Spleen (tissue), 11 donors: ENCODE measurements around the gene AXIN1. TPM values are rescaled to one million over a fixed set of nuclear protein-coding genes. Genes with fewer than 3 reads are reported as not detected.

Experiments used
- DNase-seq: peaks from one replicate; pipeline ENCODE4 v3.0.0-alpha.2; 2020
- H3K27ac ChIP-seq, 8 donors: fragments of 200-600 bp; sonication (generic) in 7 of 8; 1 replicate in 4 of 8; 2 replicates in 4 of 8; pipeline versions ENCODE4 v1.5.0 to v1.8.0; 2016 to 2021; ENCODE audit warnings: inconsistent platforms in 4 of 8, mild to moderate bottlenecking in 4 of 8, moderate library complexity in 1 of 8
- H3K27me3 ChIP-seq, 7 donors: fragments of 200-600 bp; sonication (generic) in 6 of 7; replicated peaks in 1 of 7; 1 replicate in 4 of 7; 2 replicates in 3 of 7; pipeline versions ENCODE4 v1.5.0 to v1.8.0; 2016 to 2021; ENCODE audit warnings: inconsistent platforms in 3 of 7, mild to moderate bottlenecking in 1 of 7
- H3K36me3 ChIP-seq, 6 donors: fragments of 200-600 bp; sonication (generic) in 5 of 6; 1 replicate in 4 of 6; 2 replicates in 2 of 6; pipeline versions ENCODE4 v1.5.0 to v1.8.0; 2016 to 2021; ENCODE audit warnings: inconsistent platforms in 2 of 6
- H3K4me1 ChIP-seq, 6 donors: fragments of 200-600 bp; sonication (generic) in 5 of 6; 1 replicate in 3 of 6; 2 replicates in 3 of 6; pipeline versions ENCODE4 v1.5.0 to v1.8.0; 2016 to 2021; ENCODE audit warnings: inconsistent platforms in 3 of 6
- H3K4me3 ChIP-seq, 8 donors: fragments of 200-600 bp; sonication (generic) in 7 of 8; 1 replicate in 4 of 8; 2 replicates in 4 of 8; pipeline versions ENCODE4 v1.5.0 to v1.8.0; 2016 to 2021; ENCODE audit warnings: inconsistent platforms in 4 of 8, mild to moderate bottlenecking in 4 of 8, moderate library complexity in 2 of 8
- H3K9me3 ChIP-seq, 8 donors: fragments of 200-600 bp; sonication (generic) in 7 of 8; 1 replicate in 4 of 8; 2 replicates in 4 of 8; pipeline versions ENCODE4 v1.5.0 to v1.8.0; 2016 to 2021; ENCODE audit warnings: inconsistent platforms in 4 of 8
- CTCF ChIP-seq, 11 experiments: fragments of 200-600 bp in 7 of 11; fragments of 450-650 bp in 4 of 11; sonication (generic) in 4 of 11; IDR thresholded peaks in 8 of 11; conservative IDR thresholded peaks in 3 of 11; 1 replicate in 7 of 11; 2 replicates in 4 of 11; pipeline versions ENCODE4 v1.4.0 to v1.8.0; 2016 to 2021; ENCODE audit warnings: antibody characterized with exemption in 11 of 11, inconsistent platforms in 4 of 11, mild to moderate bottlenecking in 1 of 11
- POLR2A ChIP-seq, 3 donors: fragments of 450-650 bp; IDR thresholded peaks; one replicate each; pipeline ENCODE4 v1.5.1; 2017; ENCODE audit warnings: antibody characterized with exemption in 3 of 3, mild to moderate bottlenecking in 1 of 3
- POLR2AphosphoS5 ChIP-seq, 3 donors: sonication (generic); formaldehyde crosslinking; IDR thresholded peaks; one replicate each; pipeline ENCODE4 v1.5.1; 2017; ENCODE audit warnings: antibody characterized with exemption in 3 of 3
- WGBS, 5 donors: extraction: QIAGEN DNeasy Blood & Tissue Kit in 3 of 5; methylation state at CpG; one replicate each; pipeline versions ENCODE4 v1.1.5 to v1.1.7; 2013 to 2018; 5-methylcytosine and 5-hydroxymethylcytosine counted together
- intact Hi-C: fragments of 100-400 bp; cut with DNase I; formaldehyde crosslinking; loops from one replicate; pipeline ENCODE4 v1.15.0; 2023; ENCODE audit warnings: low total_unique reads
- polyA plus RNA-seq, 3 donors: library from polyadenylated mRNA; stranded (reverse); fragments of 200-250 nt; gene quantifications; one replicate each; pipeline ENCODE4 v1.2.1, GENCODE V29; 2013
- total RNA-seq, 7 donors: library from RNA; depleted of rRNA in 3 of 7; stranded (reverse); fragments of >200 nt in 3 of 7; fragmentation: NEBNext Ultra II Directional in 4 of 7; extraction: Animal tissue kit (Norgen Biotek cat#: 25700) in 4 of 7; gene quantifications; one replicate each; pipeline versions ENCODE4 v1.1.0 to v1.2.1, GENCODE V29; 2016 to 2021
- donor health status: healthy with polysubstance abuse.
- donor health status: DM: no; HTN: no; CAD: no; lungs with moderate emphysema.
- donor health status: DM: no; HTN: no; CAD: no.
- donor health status: Bipolar disorder and iron deficiency.
- donor health status: healthy.
- donor health status: DM: no; HTN: no; CAD: no.
- donor health status: DM: yes; HTN: yes; CAD: no.

The AXIN1 gene
- total and polyA plus RNA-seq, 10 donors, result 12.9 to 27.3 (median 23.9) TPM

- peaks cover 0 to 6% (median 0%) of the 10 kb centered on the region in 6 donors for H3K36me3 ChIP-seq
- no peak for DNase-seq
- peaks cover 0 to 29% (median 15%) of the 10 kb centered on the region in 6 donors for H3K4me1 ChIP-seq
- H3K9me3 ChIP-seq, result peaks cover 0 to 8% (median 0%) of the 10 kb centered on the region in 8 donors
- H3K27ac ChIP-seq, result no peak overlapping the region
- H3K4me3 ChIP-seq, result peak overlapping the region in 2 of 8 donors; percentile 10 to 56
- intact Hi-C loops, result no loop called here
- H3K27me3 ChIP-seq, result peaks cover 4 to 73% (median 31%) of the 10 kb centered on the region in 7 donors
- no peak for TF ChIP-seq POLR2A (IDR thresholded peaks at IDR 0.05)
- no peak for TF ChIP-seq CTCF (IDR thresholded peaks at IDR 0.05 in 8 of 11, conservative IDR thresholded peaks at IDR 0.05 in 3 of 11)
- TF ChIP-seq POLR2AphosphoS5 (IDR thresholded peaks at IDR 0.05), result no peak
- 38 to 51% (median 47%) methylated on average over 16 to 27 of the region's 27 CpGs for WGBS, 5 donors
Measured at GRCh38 chr16:280991-281659, 71.4 kb downstream of the AXIN1 start.

GRCh38 chr16:280552-280951, 72.0 kb downstream of the AXIN1 start, which contains the start of gene ARHGDIG:
ARHGDIG (plus strand) TSS chr16:280591; CDS start chr16:280681, 90 bp downstream.
- TF ChIP-seq POLR2A (IDR thresholded peaks at IDR 0.05) (no peak), CTCF (IDR thresholded peaks at IDR 0.05 in 8 of 11, conservative IDR thresholded peaks at IDR 0.05 in 3 of 11) (no peak), POLR2AphosphoS5 (IDR thresholded peaks at IDR 0.05) (no peak)
- DNase-seq, result no peak
- 0 to 2% (median 2%) methylated on average over 14 to 54 of the region's 54 CpGs for WGBS, 5 donors
- no peak within 1 kb of the TSS for H3K27ac ChIP-seq
- H3K4me3 ChIP-seq, result peak within 1 kb of the TSS in 2 of 8 donors; percentile 10 to 56
- H3K9me3 ChIP-seq, result peaks cover 0 to 6% (median 0%) of the 10 kb centered on the region in 8 donors
- H3K36me3 ChIP-seq, result peaks cover 0 to 6% (median 0%) of the 10 kb centered on the region in 6 donors
- peaks cover 0 to 33% (median 15%) of the 10 kb centered on the region in 6 donors for H3K4me1 ChIP-seq
- intact Hi-C loops, result no loop called here
- H3K27me3 ChIP-seq, result peaks cover 4 to 79% (median 31%) of the 10 kb centered on the region in 7 donors

- DNase-seq, result no peak
- Histone ChIP-seq H3K27ac (no peak overlapping the region), H3K4me3 (peak overlapping the region in 1 of 8 donors; percentile 56), H3K9me3 (peaks cover 0 to 1% (median 0%) of the 10 kb centered on the region in 8 donors), H3K36me3 (peaks cover 0 to 6% (median 0%) of the 10 kb centered on the region in 6 donors), H3K27me3 (peaks cover 4 to 84% (median 35%) of the 10 kb centered on the region in 7 donors), H3K4me1 (peaks cover 0 to 37% (median 19%) of the 10 kb centered on the region in 6 donors)
- 9 to 46% (median 11%) methylated on average over 7 to 47 of the region's 47 CpGs for WGBS, 5 donors
- TF ChIP-seq POLR2AphosphoS5 (IDR thresholded peaks at IDR 0.05), result no peak
- TF ChIP-seq CTCF (IDR thresholded peaks at IDR 0.05 in 8 of 11, conservative IDR thresholded peaks at IDR 0.05 in 3 of 11), result no peak
- no peak for TF ChIP-seq POLR2A (IDR thresholded peaks at IDR 0.05)
- intact Hi-C loops, result no loop called here
Measured at GRCh38 chr16:280005-280460, 72.5 kb downstream of the AXIN1 start.

- no peaks in the 10 kb centered on the region for H3K9me3 ChIP-seq
- 75 to 81% (median 80%) methylated on average over 7 of the region's 7 CpGs for WGBS, 5 donors
- H3K27ac ChIP-seq, result no peak overlapping the region
- H3K36me3 ChIP-seq, result peaks cover 0 to under 1% (median 0%) of the 10 kb centered on the region in 6 donors
- peaks cover 0 to 42% (median 23%) of the 10 kb centered on the region in 6 donors for H3K4me1 ChIP-seq
- TF ChIP-seq CTCF (IDR thresholded peaks at IDR 0.05 in 8 of 11, conservative IDR thresholded peaks at IDR 0.05 in 3 of 11) (no peak), POLR2AphosphoS5 (IDR thresholded peaks at IDR 0.05) (no peak), POLR2A (IDR thresholded peaks at IDR 0.05) (no peak)
- H3K4me3 ChIP-seq, result no peak overlapping the region
- intact Hi-C loops, result no loop called here
- peaks cover 4 to 89% (median 40%) of the 10 kb centered on the region in 7 donors for H3K27me3 ChIP-seq
- DNase-seq, result no peak
Measured at GRCh38 chr16:279531-279930, 73.0 kb downstream of the AXIN1 start.
